ENCODE data around the gene TSPEAR. TPM values are rescaled to one million over a fixed set of nuclear protein-coding genes. Genes with fewer than 3 reads are reported as not detected.

TSPEAR gene
- total and polyA plus RNA-seq, 9 of the 15 experiments (the other 6 are each of a cell fraction or from before 2014, with no cell fraction given), result not detected

- Histone ChIP-seq H4K20me1 (replicated peaks; ENCODE audit: control insufficient read depth, insufficient read depth, low read length) (0 out of 2 replicates have a peak, but pooled peaks cover 2% of the 10 kb centered on the region), H3K9me3 (replicated peaks; ENCODE audit: control insufficient read depth, insufficient read depth, low read depth, low read length) (no peaks in the 10 kb centered on the region), H2AFZ (ENCODE audit: low read depth, low read length) (no peak overlapping the region), H3K27ac (ENCODE audit: extremely low read depth, low read depth, low read length) (no peak overlapping the region), H3K9me1 (ENCODE audit: control insufficient read depth, insufficient read depth, low read length) (no peaks in the 10 kb centered on the region), H3K27me3 (ENCODE audit: control insufficient read depth in 2 of 2, insufficient read depth in 2 of 2, low read length in 2 of 2) (peaks cover 9 to 36% of the 10 kb centered on the region in 2 experiments), H3K4me3 (no peak overlapping the region), H3K36me3 (ENCODE audit: control insufficient read depth, insufficient read depth, low read length) (no peaks in the 10 kb centered on the region), H3K4me1 (replicated peaks in 1 of 2; ENCODE audit: control insufficient read depth in 2 of 2, insufficient read depth in 2 of 2, low read length in 2 of 2) (peaks cover 0 to 6% of the 10 kb centered on the region in 2 experiments; a peak in 2 of 5 replicates), H3K9ac (ENCODE audit: insufficient read depth in 1 of 2, low read depth in 2 of 2, low read length in 2 of 2) (no peak overlapping the region), H3K79me2 (ENCODE audit: control insufficient read depth, insufficient read depth, low read length) (no peaks in the 10 kb centered on the region), H3K4me2 (ENCODE audit: insufficient read depth, low read length) (no peak overlapping the region)
- intact Hi-C loops (cut with micrococcal nuclease) (no loop called here), in situ Hi-C loops (cut with MboI) (no loop called here)
- ATAC-seq, result no peak
- WGBS (ENCODE audit: insufficient coverage, low coverage, missing lambda C conversion rate), result 3% methylated on average over 11 of the region's 11 CpGs
- DNase-seq (ENCODE audit: extremely low read depth in 1 of 4, low spot score in 3 of 4), result no peak
- no TSS peak for BruUV-seq (replicated peaks)
- FAIRE-seq, result no peak
- CTCF ChIA-PET (ENCODE audit: low intra/inter-chr PET ratio), result no interaction called here
- POLR2A ChIA-PET, result interaction anchor here (1.6 kb wide), 1 partner anchor 10 kb away, joined by 4 read pairs; no protein-coding TSS in a partner anchor
- TF ChIP-seq HMG20B (CRISPR knock-in tag; IDR thresholded peaks at IDR 0.05) (no peak), HLTF (IDR thresholded peaks at IDR 0.05) (no peak), SMAD1 (IDR thresholded peaks at IDR 0.05; ENCODE audit: low read depth, low read length, partially characterized antibody) (no peak), RUNX1 (IDR thresholded peaks at IDR 0.05; ENCODE audit: low read depth) (no peak), CBFA2T3 (IDR thresholded peaks at IDR 0.05) (no peak), ZNF408 (CRISPR knock-in tag; IDR thresholded peaks at IDR 0.05; ENCODE audit: low read depth) (no peak), CBX5 (IDR thresholded peaks at IDR 0.05; ENCODE audit: borderline replicate concordance, low read depth) (no peak), ZBTB1 (CRISPR knock-in tag; IDR thresholded peaks at IDR 0.05; ENCODE audit: borderline replicate concordance, low read depth) (no peak), SREBF2 (CRISPR knock-in tag; IDR thresholded peaks at IDR 0.05) (no peak), U2AF1 (optimal IDR thresholded peaks at IDR 0.05; ENCODE audit: low read depth, low read length) (no peak), BDP1 (IDR thresholded peaks at IDR 0.05; ENCODE audit: insufficient read depth, insufficient read length) (no peak), YBX1 (IDR thresholded peaks at IDR 0.05) (no peak), ZFP36 (IDR thresholded peaks at IDR 0.05; ENCODE audit: low read depth, low read length, partially characterized antibody) (no peak), XRCC3 (IDR thresholded peaks at IDR 0.05) (no peak), HIVEP1 (CRISPR knock-in tag; IDR thresholded peaks at IDR 0.05) (no peak), NFE2L1 (tag; IDR thresholded peaks at IDR 0.05; ENCODE audit: borderline replicate concordance, low read depth) (no peak), HDGF (IDR thresholded peaks at IDR 0.05) (no peak), REST (IDR thresholded peaks at IDR 0.05; ENCODE audit: borderline replicate concordance) (no peak), REST (CRISPR knock-in tag; IDR thresholded peaks at IDR 0.05; ENCODE audit: low read depth) (no peak), HCFC1 (IDR thresholded peaks at IDR 0.05; ENCODE audit: low read depth, low read length) (no peak)
Observed at GRCh38 chr21:44681152-44681551, 30.2 kb downstream of the TSPEAR start.
